Stimulated activated CD8-positive, alpha-beta memory T cell treated with anti-CD3 and anti-CD28 coated beads, Interleukin-12 subunit alpha, Interleukin-12 subunit beta, amount 100 ng/mL, for 24 hours (primary cell): ENCODE data around the gene SPEM2.
"Not testable (repeated sequence)": the region's sequence is repeated elsewhere in the genome, so short reads cannot be mapped to it uniquely, and the experiment has no call there.

Source experiments
- DNase-seq: peaks from one replicate; pipeline ENCODE4 v3.0.0-alpha.2; 2020; ENCODE audit errors: extremely low read depth

SPEM2 gene

DNA sequence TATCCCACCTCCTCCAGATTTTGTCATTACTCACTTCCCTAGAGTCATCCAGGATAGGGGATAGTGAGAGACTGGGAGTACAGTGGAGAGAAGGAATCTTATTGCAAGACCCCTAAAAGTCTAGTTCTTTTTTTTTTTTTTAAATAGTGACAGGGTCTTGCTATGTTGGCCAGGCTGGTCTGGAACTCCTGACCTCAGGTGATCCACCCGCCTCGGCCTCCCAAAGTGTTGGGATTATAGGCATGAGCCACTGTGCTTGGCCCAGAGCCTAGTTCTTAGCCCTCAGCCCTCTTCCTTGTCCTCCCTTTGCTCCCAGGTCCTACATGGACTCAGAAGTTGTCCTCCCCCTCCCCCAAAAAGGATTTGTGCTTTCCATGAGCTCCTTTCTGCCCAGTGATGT is 16.7 kb downstream of the SPEM2 start:
- DNase-seq, result no peak

DNA sequence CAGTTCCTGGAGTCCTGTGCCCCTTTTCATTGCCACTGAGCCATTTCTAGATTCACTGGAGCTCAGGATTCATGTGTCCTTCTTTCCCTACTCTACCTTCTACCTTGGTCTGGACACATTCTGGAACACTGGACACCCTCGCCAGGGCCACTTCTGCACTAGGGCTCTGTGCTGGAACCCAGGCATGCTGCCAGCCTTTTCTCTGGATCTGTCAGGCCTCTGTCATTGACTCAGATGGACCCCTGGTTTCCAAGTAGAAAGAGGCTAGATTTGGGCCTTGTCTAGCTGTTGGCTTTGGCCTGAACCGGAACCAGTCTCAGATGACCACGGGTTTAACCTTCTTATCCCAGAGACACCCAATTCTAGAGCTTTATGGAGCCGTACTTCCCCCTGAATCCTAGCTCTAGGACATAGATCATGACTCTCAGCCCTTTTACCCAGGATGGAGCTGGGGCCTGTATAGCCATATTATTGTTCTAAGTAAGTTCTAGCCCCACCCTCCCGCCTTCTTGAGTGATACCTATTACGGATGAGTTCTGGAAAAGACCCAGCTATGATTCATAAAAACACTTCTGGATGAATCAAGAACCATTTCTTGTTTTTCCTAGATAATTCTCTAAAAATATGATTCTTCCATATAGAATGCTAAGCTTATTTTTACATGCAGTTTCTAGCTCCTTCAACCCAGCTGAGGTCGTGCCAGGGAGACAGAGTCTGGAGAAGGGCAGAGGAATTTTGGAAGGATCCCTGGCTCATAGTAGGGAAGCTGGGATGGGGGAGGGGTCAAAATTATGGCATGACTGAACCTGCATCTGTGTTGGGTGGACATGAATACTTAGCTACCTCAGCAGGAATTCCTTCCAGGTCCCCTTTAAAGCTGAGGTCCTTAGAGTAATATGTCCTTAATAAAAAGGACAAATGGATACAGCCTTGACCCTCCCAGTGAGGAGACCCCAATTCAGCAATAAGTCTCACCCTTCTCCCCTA is 18.4 kb downstream of the SPEM2 start:
- no peak for DNase-seq

DNA sequence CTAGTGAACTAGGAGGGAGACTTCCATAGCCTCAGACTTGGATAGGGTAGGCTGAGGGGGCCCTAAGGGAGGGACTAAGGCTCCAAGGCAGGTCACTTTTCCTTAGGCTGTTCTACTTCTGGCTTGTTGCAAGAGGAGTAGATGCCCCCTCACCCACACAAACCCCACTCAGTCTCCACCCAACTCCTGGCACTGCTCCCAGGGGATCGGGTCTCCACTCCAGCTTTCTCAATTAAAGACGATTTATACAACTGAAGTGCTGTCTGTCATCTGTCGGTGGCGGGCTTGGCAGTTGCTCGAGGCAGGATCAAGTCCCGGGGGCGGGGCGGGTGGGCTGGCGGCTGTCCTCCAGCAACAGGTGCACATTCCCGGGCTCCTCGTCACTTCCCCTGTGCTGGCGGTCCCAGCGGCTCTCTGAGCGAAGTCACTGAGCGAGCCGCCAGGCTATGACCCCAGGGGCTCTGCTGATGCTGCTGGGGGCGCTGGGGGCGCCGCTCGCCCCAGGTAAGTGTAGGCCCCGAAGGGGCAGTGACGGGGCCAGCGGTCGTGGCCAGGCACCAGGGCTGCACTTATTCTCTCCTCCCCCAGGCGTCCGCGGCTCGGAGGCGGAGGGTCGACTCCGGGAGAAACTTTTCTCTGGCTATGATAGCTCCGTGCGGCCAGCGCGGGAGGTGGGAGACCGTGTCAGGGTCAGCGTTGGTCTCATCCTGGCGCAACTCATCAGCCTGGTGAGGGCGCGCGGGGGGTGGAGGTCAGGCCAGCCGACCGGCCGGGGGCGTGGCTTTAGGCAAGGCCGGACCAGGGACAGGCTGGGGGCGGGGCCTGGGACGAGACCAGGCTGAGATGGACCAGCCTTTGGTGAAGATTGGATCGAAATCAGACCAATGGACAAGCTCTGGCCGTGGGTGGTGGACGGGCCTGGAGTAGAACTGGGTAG is 19.5 kb downstream of the SPEM2 start, which contains the start of gene CHRNB1:
Gene CHRNB1, plus strand, starts transcription at position 380 of the 937 bp plus-strand sequence. Its CDS starts 67 bp downstream, at position 447.
- no peak for DNase-seq

DNA sequence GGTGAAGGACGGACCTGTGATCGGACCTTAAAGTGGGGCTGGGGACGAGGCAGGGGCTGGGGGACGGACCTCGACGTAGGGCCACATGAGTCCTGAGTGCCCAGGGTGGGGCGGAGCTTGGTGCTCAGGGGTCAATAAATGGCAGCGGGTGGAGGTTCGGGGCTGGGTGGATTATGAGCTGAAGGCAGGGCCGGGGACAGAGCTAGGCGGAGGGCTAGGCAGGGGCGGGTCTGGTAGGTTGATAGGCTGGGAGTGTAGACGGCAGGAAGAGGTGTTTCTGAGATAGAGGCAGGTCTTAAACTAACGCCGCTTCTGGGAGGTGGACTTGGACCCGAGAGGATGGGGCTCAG is 20.2 kb downstream of the SPEM2 start:
- DNase-seq, result no peak

DNA sequence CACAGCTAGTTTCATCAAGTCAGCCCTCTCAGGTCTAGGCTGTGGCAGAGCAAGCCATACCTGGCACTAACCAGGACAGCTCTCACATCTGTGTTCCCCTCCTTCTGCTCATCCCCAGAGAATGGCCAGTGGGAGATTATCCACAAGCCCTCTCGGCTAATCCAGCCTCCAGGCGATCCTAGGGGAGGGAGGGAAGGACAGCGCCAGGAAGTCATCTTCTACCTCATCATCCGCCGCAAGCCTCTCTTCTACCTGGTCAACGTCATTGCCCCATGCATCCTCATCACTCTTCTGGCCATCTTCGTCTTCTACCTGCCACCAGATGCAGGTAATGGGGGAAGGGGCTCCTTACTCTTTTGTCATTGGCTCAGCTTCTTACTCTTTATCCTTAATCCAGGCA is 23.0 kb downstream of the SPEM2 start:
- DNase-seq, result no peak

DNA sequence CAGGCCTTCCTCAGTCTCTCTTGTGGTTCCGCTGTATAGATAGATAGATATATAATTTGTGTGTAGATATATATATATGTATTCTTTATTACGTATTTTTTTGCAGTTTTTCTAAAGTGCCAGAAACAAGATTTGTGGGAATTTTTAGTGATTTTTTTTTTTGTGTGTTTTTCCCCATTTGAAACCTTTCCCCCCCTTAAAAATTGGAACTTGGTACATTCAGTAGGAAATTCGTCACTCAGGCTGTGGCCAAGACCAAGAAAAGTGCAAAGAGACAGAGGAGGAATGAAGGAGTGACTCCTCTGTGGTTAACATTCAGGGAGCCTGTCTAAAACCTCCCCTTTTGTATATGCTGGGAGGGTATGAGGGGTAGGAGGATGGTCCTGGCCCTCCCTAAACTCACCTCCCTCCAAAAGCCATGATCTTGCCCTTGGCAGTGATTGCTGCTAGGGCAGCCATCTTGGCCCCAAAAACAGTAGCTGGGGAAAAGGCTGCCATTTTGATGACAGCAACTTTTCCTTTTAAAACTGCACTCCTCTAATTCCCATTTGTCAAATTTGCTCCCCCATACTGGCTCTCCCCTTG is 34.6 kb downstream of the SPEM2 start:
- no peak for DNase-seq

DNA sequence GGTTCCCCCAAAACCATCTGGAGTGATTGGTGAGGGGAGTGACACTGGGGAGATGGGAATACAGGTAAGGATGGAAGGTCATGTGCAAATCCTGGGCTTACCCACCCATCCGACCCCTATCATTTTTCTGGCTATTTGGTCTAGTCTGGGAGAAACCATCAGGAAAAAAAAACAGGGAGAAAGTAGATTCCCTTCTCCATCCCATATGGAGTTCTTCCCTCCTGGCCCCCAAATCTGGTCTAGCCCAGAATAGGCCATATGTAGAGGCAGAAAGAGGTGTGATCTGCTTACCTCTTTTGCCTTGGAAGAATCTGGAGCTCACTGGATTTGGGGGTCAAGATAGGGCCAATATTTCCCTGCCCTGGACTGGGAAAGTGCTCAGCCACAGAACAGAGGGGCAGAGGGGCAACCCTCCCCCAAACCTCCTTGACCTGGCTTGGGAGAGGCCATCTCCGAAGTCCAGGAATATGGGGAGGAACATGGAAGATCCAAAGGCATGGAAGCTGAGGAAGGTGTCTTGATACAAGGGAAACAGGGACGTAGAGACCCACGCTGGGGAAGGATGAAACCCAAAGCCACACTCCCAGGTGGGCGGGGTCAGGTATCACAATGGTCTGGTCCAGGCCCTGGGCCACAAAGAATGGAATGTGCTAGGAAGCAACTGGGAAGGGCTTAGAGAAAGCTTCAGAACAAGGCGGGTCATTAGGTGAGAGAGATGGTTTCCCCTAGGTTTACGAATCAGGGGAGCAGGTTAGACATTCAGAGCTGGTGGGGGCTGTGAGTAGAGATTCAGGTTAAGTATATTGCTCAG is 35.6 kb downstream of the SPEM2 start:
- no peak for DNase-seq

DNA sequence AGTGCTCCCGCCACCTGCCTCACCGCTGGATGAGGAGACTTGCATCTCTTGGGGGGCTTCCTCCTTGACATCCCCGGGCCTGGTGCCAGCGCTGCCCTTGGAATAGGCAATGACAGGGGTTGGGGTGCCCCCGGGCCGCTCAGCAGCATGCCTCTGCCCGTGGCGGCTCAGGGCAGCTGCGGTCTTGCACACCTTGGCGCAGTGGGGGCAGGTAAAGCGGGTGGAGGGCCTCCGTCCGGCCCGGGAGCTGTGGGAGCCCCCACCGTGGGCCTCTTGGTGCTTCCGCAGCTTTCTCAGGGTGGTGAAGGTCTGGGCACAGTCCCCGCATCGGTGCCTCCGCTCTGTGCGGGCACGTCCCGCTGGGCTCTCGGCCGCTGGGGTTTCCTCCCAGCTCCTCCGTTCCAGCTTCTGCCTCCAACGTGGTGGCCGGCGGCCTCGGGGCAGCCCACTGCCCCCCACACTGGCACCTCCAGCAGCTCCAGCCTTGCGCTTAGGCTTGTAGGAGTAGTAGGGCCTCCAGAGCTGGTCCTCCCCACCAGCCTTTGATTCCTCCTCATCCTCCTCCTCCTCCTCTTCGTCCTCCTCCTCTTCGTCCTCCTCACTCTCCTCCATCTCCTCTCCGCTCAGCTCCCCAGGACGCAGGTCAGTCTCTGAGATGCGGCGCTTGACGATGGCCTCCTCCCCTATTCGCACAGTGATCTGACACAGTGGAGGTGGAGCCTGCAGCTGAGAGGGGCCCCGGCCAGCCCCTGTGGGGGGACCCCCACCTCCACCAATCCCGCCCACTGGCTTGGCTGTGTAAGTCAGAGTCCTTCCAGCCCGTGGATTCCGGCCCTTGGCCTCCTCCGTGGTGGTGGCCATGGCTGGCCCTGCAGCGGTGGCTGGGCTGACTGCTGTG is 37.3 kb downstream of the SPEM2 start:
- DNase-seq, result no peak

DNA sequence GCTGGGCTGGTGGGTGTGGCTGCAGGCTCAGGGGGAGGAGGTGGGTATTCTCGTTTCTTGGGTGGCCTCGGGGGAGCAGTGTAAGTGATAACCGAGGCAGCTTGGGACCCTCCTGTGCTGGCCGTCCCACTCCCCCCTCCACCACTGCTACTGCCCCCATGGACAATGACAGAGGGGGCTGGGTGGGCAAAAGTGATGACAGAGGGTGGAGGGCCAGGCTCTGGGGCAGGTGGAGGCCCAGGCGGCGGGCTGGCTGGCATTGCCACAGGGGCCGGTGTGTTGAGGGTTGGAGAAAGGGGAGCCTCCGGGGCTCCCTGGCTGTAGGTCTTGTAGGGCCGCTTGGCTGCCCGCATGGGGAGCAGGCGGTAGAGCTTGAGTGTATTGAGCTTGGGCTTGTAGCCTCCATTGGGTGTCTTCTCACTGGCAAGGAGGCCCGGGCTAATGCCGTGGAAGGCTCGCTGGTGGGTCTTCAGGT is 38.0 kb downstream of the SPEM2 start:
- DNase-seq, result no peak

DNA sequence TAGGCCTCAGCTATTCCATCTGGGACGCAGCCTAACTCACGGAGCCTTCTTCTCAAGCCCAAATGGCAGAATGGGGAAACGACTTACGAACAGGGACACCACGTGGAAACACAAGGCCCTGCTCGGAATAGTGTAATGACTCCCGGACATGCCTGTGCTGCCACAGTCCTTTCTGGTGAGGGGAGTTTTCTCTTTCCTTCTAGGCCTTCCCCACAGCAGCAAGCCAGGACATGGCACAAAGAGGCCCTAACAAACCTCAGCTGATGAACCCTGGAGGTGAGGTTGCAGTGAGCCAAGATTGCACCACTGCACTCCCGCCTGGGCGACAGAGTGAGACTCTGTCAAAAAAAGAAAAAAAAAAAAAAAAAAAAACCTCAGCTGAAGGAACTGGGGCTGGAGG is 38.7 kb downstream of the SPEM2 start:
- DNase-seq, result no peak

DNA sequence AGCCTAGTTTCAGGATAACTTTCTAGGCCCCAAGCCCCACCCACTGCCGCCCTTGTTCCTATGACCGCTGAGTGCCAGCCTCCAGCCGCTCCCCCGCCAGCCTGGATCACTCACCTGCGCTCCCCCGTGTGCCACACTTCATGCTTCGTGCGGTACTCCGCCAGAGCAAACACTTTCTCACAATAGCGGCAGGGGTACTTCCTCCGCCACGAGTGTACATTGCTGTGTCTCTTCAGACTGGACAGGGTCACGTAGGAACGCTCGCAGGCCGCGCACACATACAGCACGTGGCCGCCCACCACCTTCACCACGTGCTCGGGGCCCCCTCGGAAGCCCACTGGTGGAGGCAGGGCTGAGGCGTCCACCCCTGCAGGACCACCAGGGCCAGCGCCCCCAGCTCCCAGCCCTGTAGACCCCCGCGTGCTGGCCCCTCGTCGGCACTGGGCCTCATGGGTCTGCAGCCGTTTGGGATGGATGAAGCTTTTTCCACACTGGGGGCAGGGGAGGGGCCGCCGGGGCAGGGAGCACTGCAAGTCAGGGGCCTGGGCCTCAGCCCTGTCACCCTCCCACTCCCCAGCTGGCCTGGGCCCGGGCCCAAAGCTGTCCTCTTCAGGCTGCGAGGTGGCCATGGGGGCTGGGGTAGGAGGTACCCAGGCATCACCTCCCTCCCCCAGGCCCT is 40.3 kb downstream of the SPEM2 start:
- DNase-seq, result no peak

DNA sequence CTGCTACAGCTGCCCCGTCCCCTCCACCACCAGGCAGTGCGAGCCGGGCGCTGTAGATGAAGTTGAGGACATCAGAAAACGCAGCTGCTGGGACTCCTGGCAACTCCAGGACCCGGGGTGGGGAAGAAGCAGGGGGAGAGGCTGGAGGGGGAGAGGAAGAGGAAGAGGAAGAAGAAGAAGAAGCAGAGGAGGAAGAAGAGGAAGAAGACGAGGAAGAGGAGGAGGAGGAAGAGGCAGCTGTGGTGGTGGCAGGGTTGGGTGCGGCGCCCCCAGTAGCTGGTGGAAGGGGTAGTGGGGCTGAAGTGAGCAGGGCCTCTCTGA is 40.9 kb downstream of the SPEM2 start:
- DNase-seq, result no peak

DNA sequence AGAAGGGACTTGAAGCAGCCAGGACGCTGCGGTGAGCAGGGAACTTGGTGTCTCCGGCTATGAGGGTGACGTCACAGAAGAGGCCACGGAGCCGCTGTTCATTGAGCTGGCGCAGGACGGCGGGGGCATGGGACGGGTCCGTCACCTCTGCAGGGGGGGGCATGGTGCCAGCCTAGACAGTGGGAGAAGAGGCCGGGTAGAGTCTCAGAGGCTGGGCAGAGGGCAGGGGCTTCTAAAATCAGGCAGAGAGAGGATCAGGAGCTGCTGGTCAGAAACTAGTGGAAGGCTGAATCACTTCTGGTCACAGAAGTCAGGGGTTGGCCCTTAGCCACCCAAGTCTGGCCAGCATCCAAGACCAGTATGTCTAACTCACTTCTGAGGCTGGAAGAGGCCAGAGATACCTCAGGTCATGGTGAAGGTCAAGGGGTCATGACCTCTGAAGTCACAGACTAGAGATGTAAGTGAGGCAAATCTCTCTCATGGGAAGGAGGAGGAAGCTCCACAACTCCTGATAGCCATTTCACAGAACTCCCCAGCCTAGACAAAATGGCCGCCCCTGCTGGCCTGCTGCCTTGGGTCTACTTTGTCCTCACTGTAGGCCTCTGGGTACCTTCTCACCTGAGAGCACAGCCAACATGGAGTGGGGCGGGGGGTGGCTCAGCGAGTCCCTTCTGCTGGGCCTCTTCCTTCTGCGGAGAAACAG is 41.4 kb downstream of the SPEM2 start:
- no peak for DNase-seq

DNA sequence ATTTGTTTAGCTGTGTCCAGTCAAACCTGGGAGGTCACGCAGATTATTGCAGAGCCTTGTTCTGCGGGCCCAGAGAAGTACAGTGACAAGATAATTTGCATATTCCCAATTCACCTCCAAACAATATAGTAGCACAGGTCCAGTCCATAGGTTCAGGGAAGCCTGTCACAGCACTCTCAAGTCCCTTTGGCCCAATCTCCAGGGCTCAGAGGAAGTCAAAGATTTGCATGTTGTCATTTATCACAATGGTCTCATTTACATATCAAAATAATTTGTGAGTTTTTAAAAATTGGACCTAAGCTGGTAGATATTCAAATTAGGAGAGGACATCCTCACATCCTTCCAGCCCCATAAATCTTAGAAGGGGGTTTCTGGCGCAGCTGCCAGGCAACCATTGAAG is 42.1 kb downstream of the SPEM2 start:
- no peak for DNase-seq

DNA sequence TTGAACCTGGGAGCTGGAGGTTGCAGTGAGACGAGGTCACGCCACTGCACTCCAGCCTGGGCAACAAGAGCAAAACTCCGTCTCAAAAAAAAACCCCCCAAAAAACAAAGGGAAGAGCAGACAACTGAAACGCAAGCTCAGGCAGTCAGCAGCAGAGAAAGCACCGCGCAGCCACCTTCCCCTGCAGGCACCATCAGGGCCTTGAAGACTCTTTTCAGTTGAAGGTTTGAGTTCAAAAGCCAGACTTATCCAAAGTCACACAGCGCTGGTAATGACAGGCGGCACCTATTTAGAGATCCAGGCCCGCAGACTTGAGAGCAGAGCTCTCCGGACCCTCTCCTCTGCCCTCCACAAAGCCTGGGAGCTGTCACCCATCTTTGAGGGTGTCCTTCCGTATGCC is 42.9 kb downstream of the SPEM2 start:
- no peak for DNase-seq

DNA sequence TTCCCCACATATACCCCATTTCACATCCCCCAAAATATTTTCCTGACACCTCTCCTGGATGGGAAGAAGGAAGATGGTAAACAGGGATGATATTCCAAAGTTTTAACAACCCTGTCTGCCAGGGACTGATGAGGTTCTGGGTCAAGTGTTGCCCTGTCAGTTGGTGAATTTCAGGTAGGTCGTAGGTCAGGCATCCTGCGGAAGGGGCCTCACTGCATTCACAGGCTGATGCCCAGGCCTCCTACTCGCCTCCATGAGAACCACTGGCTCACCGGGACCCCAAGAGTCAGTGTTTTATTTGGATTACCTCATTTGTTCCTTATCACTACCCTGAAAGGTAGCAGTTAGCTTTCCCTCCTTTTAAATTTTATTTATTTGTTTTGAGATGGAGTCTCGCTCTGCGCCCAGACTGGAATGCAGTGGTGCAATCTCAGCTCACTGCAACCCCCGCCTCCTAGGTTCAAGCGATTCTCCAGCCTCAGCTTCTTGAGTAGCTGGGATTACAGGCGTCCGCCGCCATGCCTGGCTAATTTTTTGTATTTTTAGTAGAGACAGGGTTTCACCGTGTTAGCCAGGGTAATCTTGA is 43.5 kb downstream of the SPEM2 start:
- no peak for DNase-seq

DNA sequence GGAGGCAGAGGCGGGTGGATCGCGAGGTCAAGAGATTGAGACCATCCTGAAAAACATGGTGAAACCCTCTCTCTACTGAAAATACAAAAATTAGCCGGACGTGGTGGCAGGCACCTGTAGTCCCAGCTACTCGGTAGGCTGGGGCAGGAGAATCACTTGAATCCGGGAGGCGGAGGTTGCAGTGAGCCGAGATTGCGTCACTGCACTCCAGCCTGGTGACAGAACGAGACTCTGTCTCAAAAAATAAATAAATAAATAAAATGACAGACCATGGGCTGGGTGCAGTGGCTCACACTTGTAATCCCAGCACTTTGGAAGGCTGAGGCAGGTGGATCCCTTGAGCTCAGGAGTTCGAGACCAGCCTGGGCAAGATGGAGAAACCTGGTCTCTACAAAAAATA is 44.4 kb downstream of the SPEM2 start:
- DNase-seq, result not testable (repeated sequence)

DNA sequence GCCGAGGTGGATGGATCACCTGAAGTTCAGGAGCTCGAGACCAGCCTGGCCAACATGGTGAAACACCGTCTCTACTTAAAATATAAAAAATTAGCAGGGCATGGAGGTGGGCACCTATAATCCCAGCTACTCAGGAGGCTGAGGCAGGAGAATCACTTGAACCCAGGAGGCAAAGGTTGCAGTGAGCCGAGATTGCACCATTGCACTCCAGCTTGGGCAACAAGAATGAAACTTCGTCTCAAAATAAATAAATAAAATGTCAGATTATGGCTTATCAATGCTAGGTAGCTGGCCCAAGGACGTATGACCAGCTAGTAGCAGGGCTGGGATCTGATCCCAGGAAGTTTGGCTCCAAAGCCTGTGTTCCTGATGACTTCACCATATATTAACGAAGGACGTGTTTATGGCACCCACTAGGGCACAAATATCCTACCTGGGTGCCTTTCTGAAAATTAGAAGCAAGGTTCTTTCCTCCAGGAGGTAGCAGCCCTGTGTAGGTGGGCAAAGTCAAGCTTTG is 45.1 kb downstream of the SPEM2 start:
- not testable (repeated sequence) for DNase-seq
